ENCODE data around the gene DCANP1. TPM values are rescaled to one million over a fixed set of nuclear protein-coding genes. Genes with fewer than 3 reads are reported as not detected.
"Not testable (repeated sequence)": the region's sequence is repeated elsewhere in the genome, so short reads cannot be mapped to it uniquely, and the experiment has no call there.

The DCANP1 gene
- not detected for total RNA-seq

GRCh38 chr5:135447298-135447929 lies at the start of gene DCANP1:
Gene DCANP1, minus strand, starts transcription at chr5:135447348. Its CDS starts 240 bp downstream, at chr5:135447108.
- Mint-ChIP-seq H3K9me3 (no peaks in the 10 kb centered on the region), H3K4me3 (no peak within 1 kb of the TSS), H3K4me1 (no peaks in the 10 kb centered on the region), H3K27me3 (no peaks in the 10 kb centered on the region), H3K36me3 (ENCODE audit: low read depth) (no peaks in the 10 kb centered on the region), H3K27ac (no peak within 1 kb of the TSS)
- ChIA-PET POLR2A (no interaction called here), CTCF (interaction anchor here (0.5 to 3.9 kb wide), 3 partner anchors 11 to 120 kb away, joined by 3 to 16 read pairs (median 3); no protein-coding TSS in a partner anchor)
- no peak for DNase-seq

GRCh38 chr5:135495531-135495930 lies 48.4 kb upstream of the DCANP1 start:
- CTCF ChIA-PET, result interaction anchor here (1.5 kb wide), 1 partner anchor 9 kb away, joined by 3 read pairs; no protein-coding TSS in a partner anchor

GRCh38 chr5:135494196-135494595 lies 47.0 kb upstream of the DCANP1 start:
- Mint-ChIP-seq H3K27me3 (peaks cover 56% of the 10 kb centered on the region), H3K4me1 (peaks cover 4% of the 10 kb centered on the region), H3K4me3 (no peak overlapping the region), H3K9me3 (no peaks in the 10 kb centered on the region), H3K36me3 (ENCODE audit: low read depth) (peaks cover 2% of the 10 kb centered on the region), H3K27ac (no peak overlapping the region)
- DNase-seq, result no peak
- ChIA-PET CTCF (interaction anchor here (1.5 kb wide), 1 partner anchor 10 kb away, joined by 3 read pairs; no protein-coding TSS in a partner anchor), POLR2A (no interaction called here)

More at GRCh38 chr5:135495531-135495930, 48.4 kb upstream of the DCANP1 start:
- H3K27ac Mint-ChIP-seq; H3K36me3 Mint-ChIP-seq (ENCODE audit: low read depth); POLR2A ChIA-PET; DNase-seq; H3K9me3 Mint-ChIP-seq; H3K4me3 Mint-ChIP-seq; H3K4me1 Mint-ChIP-seq: not testable (repeated sequence)
- H3K27me3 Mint-ChIP-seq, result peaks cover 48% of the 10 kb centered on the region

- ChIA-PET POLR2A (no interaction called here), CTCF (interaction anchor here (1.5 kb wide), 1 partner anchor 10 kb away, joined by 3 read pairs; no protein-coding TSS in a partner anchor)
- H3K27me3 Mint-ChIP-seq, result peaks cover 62% of the 10 kb centered on the region
- no peak overlapping the region for H3K4me3 Mint-ChIP-seq
- H3K4me1 Mint-ChIP-seq, result peaks cover 5% of the 10 kb centered on the region
- no peak overlapping the region for H3K27ac Mint-ChIP-seq
- peaks cover 2% of the 10 kb centered on the region for H3K36me3 Mint-ChIP-seq (ENCODE audit: low read depth)
- no peaks in the 10 kb centered on the region for H3K9me3 Mint-ChIP-seq
- DNase-seq, result no peak
These were observed 46.4 kb upstream of the DCANP1 start for GRCh38 chr5:135493406-135494180.

GRCh38 chr5:135492319-135492626 lies 45.1 kb upstream of the DCANP1 start:
- ChIA-PET POLR2A (no interaction called here), CTCF (interaction anchor here (1.8 kb wide), 1 partner anchor 74 kb away, joined by 6 read pairs; no protein-coding TSS in a partner anchor)
- H3K9me3 Mint-ChIP-seq, result no peaks in the 10 kb centered on the region
- peaks cover 2% of the 10 kb centered on the region for H3K36me3 Mint-ChIP-seq (ENCODE audit: low read depth)
- DNase-seq, result no peak
- H3K4me1 Mint-ChIP-seq, result peaks cover 7% of the 10 kb centered on the region
- no peak overlapping the region for H3K4me3 Mint-ChIP-seq
- peaks cover 75% of the 10 kb centered on the region for H3K27me3 Mint-ChIP-seq
- no peak overlapping the region for H3K27ac Mint-ChIP-seq

GRCh38 chr5:135491552-135492318 lies 44.6 kb upstream of the DCANP1 start:
- Mint-ChIP-seq H3K27ac (no peak overlapping the region), H3K27me3 (peaks cover 76% of the 10 kb centered on the region), H3K4me1 (peaks cover 7% of the 10 kb centered on the region), H3K9me3 (no peaks in the 10 kb centered on the region), H3K36me3 (ENCODE audit: low read depth) (peaks cover 2% of the 10 kb centered on the region), H3K4me3 (no peak overlapping the region)
- DNase-seq, result no peak
- POLR2A ChIA-PET, result no interaction called here
- CTCF ChIA-PET, result interaction anchor here (1.8 kb wide), 1 partner anchor 74 kb away, joined by 6 read pairs; no protein-coding TSS in a partner anchor

- H3K4me1 Mint-ChIP-seq, result peaks cover 7% of the 10 kb centered on the region
- no peak overlapping the region for H3K27ac Mint-ChIP-seq
- H3K36me3 Mint-ChIP-seq (ENCODE audit: low read depth), result peaks cover 2% of the 10 kb centered on the region
- H3K27me3 Mint-ChIP-seq, result peaks cover 80% of the 10 kb centered on the region
- H3K9me3 Mint-ChIP-seq, result no peaks in the 10 kb centered on the region
- ChIA-PET CTCF (interaction anchor here (1.0 to 1.8 kb wide), 2 partner anchors 25 to 75 kb away, joined by 3 to 6 read pairs; no protein-coding TSS in a partner anchor), POLR2A (no interaction called here)
- no peak for DNase-seq
- H3K4me3 Mint-ChIP-seq, result no peak overlapping the region
These were observed 43.9 kb upstream of the DCANP1 start for GRCh38 chr5:135491038-135491551.

- no peak for DNase-seq
- Mint-ChIP-seq H3K27me3 (peaks cover 80% of the 10 kb centered on the region), H3K4me3 (no peak overlapping the region), H3K9me3 (no peaks in the 10 kb centered on the region), H3K27ac (no peak overlapping the region), H3K4me1 (peaks cover 7% of the 10 kb centered on the region), H3K36me3 (ENCODE audit: low read depth) (peaks cover 2% of the 10 kb centered on the region)
- POLR2A ChIA-PET, result no interaction called here
- CTCF ChIA-PET, result interaction anchor here (1.0 kb wide), 1 partner anchor 24 kb away, joined by 3 read pairs; no protein-coding TSS in a partner anchor
These were observed 43.3 kb upstream of the DCANP1 start for GRCh38 chr5:135490245-135491037.

GRCh38 chr5:135489466-135490244 lies 42.5 kb upstream of the DCANP1 start:
- H3K4me3 Mint-ChIP-seq, result peak overlapping the region; percentile 3
- no peaks in the 10 kb centered on the region for H3K9me3 Mint-ChIP-seq
- H3K27me3 Mint-ChIP-seq, result peaks cover 81% of the 10 kb centered on the region
- ChIA-PET CTCF (interaction anchor here (1.0 kb wide), 1 partner anchor 23 kb away, joined by 3 read pairs; no protein-coding TSS in a partner anchor), POLR2A (no interaction called here)
- peaks cover 7% of the 10 kb centered on the region for H3K4me1 Mint-ChIP-seq
- peaks cover 2% of the 10 kb centered on the region for H3K36me3 Mint-ChIP-seq (ENCODE audit: low read depth)
- H3K27ac Mint-ChIP-seq, result peak overlapping the region; percentile 19
- DNase-seq, result no peak

GRCh38 chr5:135488727-135489465 lies 41.7 kb upstream of the DCANP1 start:
- no peaks in the 10 kb centered on the region for H3K9me3 Mint-ChIP-seq
- peaks cover 2% of the 10 kb centered on the region for H3K36me3 Mint-ChIP-seq (ENCODE audit: low read depth)
- DNase-seq, result no peak
- no peak overlapping the region for H3K27ac Mint-ChIP-seq
- H3K27me3 Mint-ChIP-seq, result peaks cover 78% of the 10 kb centered on the region
- H3K4me1 Mint-ChIP-seq, result peaks cover 7% of the 10 kb centered on the region
- ChIA-PET POLR2A (no interaction called here), CTCF (no interaction called here)
- no peak overlapping the region for H3K4me3 Mint-ChIP-seq

Measured in activated CD4-positive, alpha-beta T cell treated with anti-CD3 and anti-CD28 coated beads, Interleukin-2, amount 10 ng/mL, durations not matched to agents 7 days and 5 days (primary cell).